Stimulated activated CD8-positive, alpha-beta memory T cell treated with anti-CD3 and anti-CD28 coated beads, Interleukin-4, amount 100 ng/mL, for 24 hours (primary cell): ENCODE results near the gene ACACA.

Experiments
- DNase-seq: peaks from one replicate; pipeline ENCODE4 v3.0.0-alpha.2; 2020; ENCODE audit warnings: low read depth

Gene ACACA

DNA sequence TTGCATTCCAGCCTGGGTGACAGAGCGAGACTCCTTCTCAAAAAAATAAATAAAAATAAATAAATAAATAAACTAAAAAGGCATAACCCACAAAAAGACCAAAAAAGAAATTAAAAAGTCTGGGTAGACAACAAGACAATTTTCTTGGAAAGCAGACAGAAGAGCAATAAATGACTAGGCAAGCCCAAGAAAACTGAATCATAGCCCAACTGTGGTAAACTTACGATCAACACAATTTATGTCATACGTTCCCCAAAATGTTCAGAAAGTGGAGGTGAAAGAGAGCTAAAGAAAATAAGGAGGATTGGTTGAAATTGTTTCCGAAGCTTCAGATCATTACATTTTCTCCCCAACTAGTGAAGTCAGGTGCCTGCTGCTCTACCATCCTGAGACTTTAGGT lies 62.1 kb downstream of the ACACA start:
- no peak for DNase-seq

GRCh38 chr17:37342589-37342988 lies 64.0 kb downstream of the ACACA start:
- no peak for DNase-seq

DNA sequence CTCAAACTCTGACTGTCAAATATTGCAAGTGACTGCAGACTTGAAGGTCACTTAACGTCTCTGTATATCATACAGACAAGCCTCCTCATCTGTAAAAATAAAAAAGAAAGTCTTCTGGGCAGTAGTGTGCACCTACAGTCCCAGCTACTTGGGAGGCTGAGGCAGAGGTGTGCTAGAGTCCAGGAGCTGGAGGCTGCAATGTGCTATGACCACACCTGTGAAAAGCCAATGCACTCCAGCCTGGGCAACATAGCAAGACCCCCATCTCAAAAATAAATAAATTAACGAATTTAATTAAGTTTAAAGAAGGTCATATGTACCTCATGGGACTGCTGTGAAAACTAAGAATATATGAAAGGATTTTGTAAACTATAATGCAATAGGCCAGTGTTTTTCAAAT lies 65.8 kb downstream of the ACACA start:
- no peak for DNase-seq

DNA sequence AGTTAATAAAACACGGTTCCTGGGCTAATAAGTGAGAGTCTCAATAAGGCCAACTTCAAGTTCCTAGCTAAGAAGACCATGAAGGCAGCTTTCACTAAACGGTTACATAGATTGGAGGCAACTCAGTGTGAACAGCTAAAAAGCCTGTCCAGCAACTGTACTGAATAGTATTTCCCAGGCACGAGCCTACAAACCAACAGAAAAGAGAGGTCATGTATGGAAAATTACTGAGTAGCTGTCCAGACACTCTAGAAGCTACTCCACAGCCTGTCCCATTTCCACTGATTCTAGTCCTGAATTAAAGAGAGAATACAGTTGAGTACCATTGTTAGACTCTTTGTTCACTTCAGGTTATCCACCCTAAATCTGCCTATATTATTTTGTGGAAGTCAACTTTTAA lies 67.3 kb downstream of the ACACA start:
- DNase-seq, result no peak

GRCh38 chr17:37338847-37339246 lies 67.8 kb downstream of the ACACA start:
- DNase-seq, result no peak

GRCh38 chr17:37327341-37328090 lies 79.1 kb downstream of the ACACA start:
- DNase-seq, result no peak

DNA sequence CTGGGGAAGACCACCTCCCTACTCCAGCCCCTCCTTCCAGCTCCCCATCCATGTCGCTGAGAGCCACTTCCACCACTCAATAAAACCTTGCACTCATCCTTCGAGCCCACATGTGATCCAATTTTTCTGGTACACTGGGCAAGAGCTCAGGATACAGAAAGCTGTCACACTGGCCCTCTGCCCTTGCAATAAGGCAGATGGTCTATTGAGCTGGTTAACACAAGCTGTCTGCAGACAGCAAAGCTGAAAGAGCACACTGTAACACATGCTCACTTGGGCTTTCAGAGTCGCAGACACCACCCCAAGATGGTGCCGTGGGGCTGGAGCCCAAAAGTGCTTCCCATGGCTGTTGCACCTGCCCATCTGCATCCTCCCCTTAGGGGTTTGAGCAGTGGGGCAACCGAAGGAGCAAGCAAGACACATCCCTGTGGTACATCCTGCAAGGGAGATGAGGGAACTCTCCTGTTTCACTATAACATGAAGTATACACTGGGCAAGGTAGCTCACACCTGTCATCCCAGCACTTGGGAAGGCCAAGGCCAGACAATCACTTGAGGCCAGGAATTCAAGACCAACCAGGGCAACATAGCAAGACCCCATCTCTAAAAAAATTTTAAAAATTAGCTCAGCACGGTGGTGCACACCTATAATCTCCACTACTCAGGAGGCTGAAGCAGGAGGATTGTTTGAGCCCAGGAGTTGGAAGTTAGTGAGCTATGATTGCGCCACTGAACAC lies 83.6 kb downstream of the ACACA start:
- DNase-seq, result no peak

DNA sequence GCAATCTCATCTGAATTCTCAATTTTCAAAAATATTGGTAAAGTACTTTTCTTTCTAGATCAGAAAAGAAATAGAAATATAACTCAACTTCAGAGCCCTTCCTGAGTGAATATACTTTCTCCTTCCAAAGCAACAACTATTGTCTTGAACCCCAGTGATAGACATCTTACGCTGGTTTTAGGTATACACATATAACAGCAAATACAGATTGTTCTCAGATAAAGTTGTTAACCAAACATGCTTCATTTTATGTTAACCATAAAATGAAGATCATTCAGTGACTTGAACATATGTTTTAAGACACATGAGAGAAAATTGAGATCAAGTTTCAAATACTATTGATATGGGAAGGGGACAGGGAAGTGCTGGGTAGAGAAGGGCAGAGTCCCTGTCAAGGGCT lies 84.5 kb downstream of the ACACA start:
- DNase-seq, result no peak

DNA sequence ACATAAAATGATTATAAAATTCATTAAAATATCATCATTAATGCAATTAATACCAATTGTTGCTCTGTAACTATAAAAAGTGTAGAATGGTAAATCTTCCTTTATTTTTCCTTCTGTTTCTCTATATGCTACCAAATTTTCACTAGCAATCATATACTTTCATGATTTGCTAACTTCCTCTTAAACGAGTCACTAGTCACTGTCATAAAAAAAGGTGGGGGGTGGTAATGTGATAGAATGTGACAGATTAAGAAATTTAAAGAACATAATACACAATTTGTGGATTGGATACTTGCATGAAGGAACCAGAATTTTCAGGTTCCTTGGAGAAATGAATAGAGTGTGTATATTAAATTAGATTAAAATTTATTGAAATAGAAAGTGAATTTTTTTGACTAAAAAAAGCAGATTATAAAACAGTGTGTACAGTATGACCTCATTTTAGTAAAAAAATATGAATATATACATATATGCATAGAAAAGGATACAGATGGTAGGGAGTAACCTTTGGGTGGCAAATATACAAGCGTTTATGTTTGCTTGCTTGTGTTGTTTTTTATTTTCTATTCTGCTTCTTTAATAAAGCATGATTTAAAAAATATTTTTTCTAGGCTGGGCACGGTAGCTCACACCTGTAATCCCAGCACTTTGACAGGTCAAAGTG lies 87.6 kb downstream of the ACACA start:
- no peak for DNase-seq

- no peak for DNase-seq
Measured at GRCh38 chr17:37317867-37318266, 88.8 kb downstream of the ACACA start.

DNA sequence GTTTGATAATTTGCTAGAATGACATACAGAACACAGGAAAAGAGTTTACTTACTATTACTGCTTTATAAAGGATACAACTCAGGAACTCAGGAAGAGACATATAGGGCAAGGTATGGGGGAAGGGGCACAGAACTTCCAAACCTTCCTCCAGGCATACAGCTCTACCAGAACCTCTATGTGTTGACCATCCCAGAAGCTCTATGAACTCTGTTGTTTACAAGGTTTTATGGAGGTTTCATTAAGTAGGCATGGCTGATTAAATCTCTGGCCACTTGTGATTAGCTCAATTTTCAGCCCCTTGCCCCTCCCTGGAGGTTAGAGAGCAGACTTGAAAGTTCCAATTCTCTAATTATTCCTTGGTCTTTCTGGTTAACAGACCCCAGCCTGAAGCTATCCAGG lies 91.0 kb downstream of the ACACA start:
- DNase-seq, result no peak

DNA sequence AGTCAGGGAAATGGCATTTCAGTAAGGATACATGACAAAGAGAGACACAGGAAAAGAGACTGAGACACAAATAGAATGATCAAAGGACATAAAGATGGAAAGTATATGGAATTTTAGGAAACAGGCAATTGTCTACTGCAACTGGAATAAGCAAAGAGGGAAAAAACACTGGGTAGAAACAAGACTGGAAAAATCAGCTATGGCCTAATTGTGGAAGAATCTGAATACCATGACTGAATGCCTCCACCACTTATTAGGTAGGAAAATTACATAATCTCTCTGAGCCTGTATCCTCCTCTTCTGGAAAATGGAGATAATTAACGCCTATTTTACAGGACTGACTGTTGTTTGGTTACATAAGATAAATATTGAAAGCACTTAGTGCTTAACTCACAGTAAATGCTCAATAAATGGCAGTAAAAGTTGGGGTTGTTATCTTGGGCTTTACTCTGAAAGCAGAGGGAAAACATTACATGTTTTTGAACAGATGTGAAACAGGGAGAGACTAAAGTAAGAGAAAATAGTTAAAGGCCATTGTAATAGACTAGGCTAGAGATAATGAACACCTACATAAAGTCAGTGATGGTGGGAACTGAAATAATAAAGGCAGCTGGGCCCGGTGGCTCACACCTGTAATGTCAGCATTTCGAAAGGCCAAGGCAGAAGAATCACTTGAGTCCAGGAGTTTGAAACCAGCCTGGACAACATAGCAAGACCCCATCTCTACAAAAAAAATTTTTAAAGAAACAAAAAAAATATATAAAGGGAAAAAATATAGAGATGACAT lies 94.3 kb downstream of the ACACA start:
- no peak for DNase-seq

DNA sequence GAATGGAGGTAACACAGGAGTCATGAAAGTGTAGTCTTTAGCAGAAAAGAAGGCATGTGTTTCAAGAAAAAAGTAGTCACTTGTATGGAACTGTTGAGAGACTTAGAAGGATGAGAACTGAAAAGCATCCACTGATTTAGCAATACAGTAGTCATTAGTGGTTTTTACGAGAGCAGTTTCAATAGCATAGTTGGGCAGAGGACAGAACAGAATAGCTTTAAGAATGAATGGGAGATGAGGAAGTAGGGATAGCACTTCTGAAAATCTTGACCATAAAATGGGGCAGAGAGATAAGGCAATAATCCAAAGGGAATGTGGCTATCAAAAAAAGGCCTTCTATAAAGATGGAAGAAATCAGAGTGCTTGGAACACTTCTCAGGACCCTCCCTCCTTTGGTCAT lies 95.7 kb downstream of the ACACA start:
- DNase-seq, result no peak

GRCh38 chr17:37309051-37309450 lies 97.6 kb downstream of the ACACA start:
- no peak for DNase-seq

- no peak for DNase-seq
Measured at GRCh38 chr17:37305406-37305905, 101.2 kb downstream of the ACACA start.

GRCh38 chr17:37301288-37301687 lies 105.3 kb downstream of the ACACA start:
- no peak for DNase-seq

- DNase-seq, result no peak
Measured at GRCh38 chr17:37300683-37301082, 106.0 kb downstream of the ACACA start.

DNA sequence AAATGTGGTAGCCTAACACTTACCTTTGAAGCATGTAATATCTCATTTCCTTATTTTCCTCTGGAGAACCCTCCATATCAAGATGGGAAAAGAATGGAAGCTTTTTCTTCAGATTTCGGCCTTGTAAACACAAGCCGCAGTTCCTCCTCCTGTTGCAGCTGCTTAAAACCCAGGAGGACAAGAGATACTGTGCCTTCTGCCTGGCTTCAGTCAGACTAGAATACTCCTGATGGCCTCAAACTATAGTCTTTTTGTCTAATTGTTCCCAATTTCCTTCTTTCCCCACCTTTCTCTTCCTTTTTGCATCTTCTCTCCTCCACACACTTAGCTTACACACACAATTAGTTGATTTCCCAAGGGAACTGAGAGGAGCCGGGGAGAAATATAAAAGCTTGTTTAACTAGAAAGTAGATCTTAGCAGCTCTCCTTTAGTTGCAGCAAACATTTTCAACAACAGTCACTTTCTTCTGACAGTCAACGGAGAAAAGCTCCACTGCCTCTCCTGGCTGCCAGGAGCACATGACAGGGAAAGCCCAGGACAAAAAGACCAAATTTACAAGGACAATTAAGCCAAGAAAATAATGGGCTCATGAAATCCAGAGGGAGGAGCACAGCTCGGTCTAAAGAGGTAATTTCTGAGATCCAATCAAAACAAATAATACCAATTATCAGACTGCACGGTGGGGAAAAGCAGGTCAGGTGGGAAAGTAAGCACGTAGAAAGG lies 107.2 kb downstream of the ACACA start:
- DNase-seq, result no peak

GRCh38 chr17:37295888-37296287 lies 110.7 kb downstream of the ACACA start:
- no peak for DNase-seq

DNA sequence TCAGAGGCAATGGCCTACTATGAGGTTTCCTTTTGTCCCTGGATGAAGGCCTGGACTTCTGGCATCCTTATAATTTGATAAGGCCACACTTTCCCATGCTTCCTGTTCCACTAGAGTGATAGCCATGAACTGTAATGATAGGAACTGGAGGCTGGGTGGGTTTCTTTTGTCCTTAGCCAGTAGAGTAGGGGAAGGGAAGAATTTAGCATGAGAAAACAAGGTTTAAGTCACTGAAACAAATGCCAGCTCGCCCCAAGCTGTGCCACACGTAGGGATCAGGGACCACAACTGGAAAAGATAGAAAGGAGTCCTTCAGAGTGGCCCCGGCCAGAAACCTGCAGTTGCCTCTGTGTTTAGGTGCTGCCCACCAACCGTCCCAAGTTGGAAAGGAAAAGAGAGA lies 111.7 kb downstream of the ACACA start:
- DNase-seq, result no peak

GRCh38 chr17:37293770-37294169 lies 112.9 kb downstream of the ACACA start:
- DNase-seq, result no peak
